ENCODE data around the gene HNRNPK. TPM values are rescaled to one million over a fixed set of nuclear protein-coding genes. Genes with fewer than 3 reads are reported as not detected.

HNRNPK gene
- total RNA-seq, 3 donors from 2014 or later: 462 to 657 (median 527) TPM

DNA sequence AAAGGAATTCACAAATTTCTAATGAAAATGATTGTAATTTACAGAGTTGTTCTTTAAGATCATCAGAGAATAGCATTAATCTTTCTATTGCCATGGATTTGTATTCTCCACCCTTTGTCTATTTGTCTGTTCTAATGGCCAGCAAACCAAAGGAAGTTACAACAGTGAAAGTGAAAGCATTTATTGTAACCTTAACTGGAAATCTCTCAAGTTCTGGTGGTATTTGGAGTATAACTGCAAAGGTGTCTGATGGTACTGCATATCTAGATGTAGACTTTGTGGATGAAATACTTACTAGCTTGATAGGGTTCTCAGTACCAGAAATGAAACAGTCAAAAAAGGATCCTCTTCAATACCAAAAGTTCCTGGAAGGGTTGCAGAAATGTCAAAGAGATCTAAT is 22.3 kb upstream of the HNRNPK start:
- no peaks in the 10 kb centered on the region for H3K27me3 ChIP-seq
- TF ChIP-seq POLR2A (IDR thresholded peaks at IDR 0.05): no peak
- TF ChIP-seq, protein P1, sequence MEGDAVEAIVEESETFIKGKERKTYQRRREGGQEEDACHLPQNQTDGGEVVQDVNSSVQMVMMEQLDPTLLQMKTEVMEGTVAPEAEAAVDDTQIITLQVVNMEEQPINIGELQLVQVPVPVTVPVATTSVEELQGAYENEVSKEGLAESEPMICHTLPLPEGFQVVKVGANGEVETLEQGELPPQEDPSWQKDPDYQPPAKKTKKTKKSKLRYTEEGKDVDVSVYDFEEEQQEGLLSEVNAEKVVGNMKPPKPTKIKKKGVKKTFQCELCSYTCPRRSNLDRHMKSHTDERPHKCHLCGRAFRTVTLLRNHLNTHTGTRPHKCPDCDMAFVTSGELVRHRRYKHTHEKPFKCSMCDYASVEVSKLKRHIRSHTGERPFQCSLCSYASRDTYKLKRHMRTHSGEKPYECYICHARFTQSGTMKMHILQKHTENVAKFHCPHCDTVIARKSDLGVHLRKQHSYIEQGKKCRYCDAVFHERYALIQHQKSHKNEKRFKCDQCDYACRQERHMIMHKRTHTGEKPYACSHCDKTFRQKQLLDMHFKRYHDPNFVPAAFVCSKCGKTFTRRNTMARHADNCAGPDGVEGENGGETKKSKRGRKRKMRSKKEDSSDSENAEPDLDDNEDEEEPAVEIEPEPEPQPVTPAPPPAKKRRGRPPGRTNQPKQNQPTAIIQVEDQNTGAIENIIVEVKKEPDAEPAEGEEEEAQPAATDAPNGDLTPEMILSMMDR (IDR thresholded peaks at IDR 0.05): no peak
- no peak for TF ChIP-seq POLR2AphosphoS5 (IDR thresholded peaks at IDR 0.05)
- no peaks in the 10 kb centered on the region for H3K4me1 ChIP-seq
- H3K4me3 ChIP-seq: no peak overlapping the region
- no peaks in the 10 kb centered on the region for H3K36me3 ChIP-seq
- DNase-seq (ENCODE audit: low spot score in 2 of 2): no peak
- H3K9me3 ChIP-seq: no peaks in the 10 kb centered on the region
- intact Hi-C loops (cut with DNase I; ENCODE audit: low total_unique reads): no loop called here
- no peak overlapping the region for H3K27ac ChIP-seq

DNA sequence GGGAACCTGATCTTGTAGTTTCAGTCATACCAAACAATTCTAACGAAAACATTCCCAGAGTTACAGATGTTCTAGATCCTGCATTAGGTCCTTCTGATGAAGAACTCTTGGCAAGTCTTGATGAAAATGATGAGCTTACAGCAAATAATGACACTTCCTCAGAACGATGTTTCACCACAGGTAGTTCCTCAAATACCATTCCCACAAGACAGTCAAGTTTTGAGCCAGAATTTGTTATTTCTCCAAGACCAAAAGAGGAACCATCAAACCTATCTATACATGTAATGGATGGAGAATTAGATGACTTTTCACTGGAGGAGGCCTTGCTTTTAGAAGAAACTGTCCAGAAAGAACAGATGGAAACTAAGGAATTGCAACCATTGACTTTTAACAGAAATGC is 21.6 kb upstream of the HNRNPK start:
- no peaks in the 10 kb centered on the region for H3K36me3 ChIP-seq
- TF ChIP-seq, protein P1 (IDR thresholded peaks at IDR 0.05): no peak
- TF ChIP-seq POLR2A (IDR thresholded peaks at IDR 0.05): no peak
- TF ChIP-seq POLR2AphosphoS5 (IDR thresholded peaks at IDR 0.05): no peak
- no peak overlapping the region for H3K27ac ChIP-seq
- no peaks in the 10 kb centered on the region for H3K9me3 ChIP-seq
- H3K4me1 ChIP-seq: no peaks in the 10 kb centered on the region
- DNase-seq (ENCODE audit: low spot score in 2 of 2): no peak
- no peaks in the 10 kb centered on the region for H3K27me3 ChIP-seq
- intact Hi-C loops (cut with DNase I; ENCODE audit: low total_unique reads): no loop called here
- no peak overlapping the region for H3K4me3 ChIP-seq

DNA sequence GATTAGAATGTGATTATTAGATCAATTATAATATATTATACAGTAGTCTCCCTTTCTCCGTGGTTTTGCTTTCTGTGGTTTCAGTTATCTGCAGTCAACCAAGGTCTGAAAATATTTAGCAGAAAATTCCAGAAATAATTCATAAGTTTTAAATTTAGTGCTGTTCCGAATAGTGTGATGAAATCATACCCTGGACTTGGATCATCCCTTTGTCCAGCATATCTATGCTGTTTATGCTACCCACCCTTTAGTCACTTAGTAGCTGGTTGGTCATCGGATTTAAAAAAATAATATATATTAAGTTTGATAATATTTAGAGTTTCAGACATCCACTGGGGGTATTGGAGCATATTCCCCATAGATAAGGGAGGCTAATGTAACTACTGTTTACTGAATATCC is 20.2 kb upstream of the HNRNPK start:
- TF ChIP-seq, protein P1 (IDR thresholded peaks at IDR 0.05): no peak
- TF ChIP-seq POLR2AphosphoS5 (IDR thresholded peaks at IDR 0.05) (no peak), POLR2A (IDR thresholded peaks at IDR 0.05) (no peak)
- Histone ChIP-seq H3K27me3 (no peaks in the 10 kb centered on the region), H3K9me3 (no peaks in the 10 kb centered on the region), H3K4me1 (no peaks in the 10 kb centered on the region), H3K4me3 (no peak overlapping the region), H3K27ac (no peak overlapping the region), H3K36me3 (no peaks in the 10 kb centered on the region)
- intact Hi-C loops (cut with DNase I; ENCODE audit: low total_unique reads): no loop called here
- DNase-seq (ENCODE audit: low spot score in 2 of 2): no peak

DNA sequence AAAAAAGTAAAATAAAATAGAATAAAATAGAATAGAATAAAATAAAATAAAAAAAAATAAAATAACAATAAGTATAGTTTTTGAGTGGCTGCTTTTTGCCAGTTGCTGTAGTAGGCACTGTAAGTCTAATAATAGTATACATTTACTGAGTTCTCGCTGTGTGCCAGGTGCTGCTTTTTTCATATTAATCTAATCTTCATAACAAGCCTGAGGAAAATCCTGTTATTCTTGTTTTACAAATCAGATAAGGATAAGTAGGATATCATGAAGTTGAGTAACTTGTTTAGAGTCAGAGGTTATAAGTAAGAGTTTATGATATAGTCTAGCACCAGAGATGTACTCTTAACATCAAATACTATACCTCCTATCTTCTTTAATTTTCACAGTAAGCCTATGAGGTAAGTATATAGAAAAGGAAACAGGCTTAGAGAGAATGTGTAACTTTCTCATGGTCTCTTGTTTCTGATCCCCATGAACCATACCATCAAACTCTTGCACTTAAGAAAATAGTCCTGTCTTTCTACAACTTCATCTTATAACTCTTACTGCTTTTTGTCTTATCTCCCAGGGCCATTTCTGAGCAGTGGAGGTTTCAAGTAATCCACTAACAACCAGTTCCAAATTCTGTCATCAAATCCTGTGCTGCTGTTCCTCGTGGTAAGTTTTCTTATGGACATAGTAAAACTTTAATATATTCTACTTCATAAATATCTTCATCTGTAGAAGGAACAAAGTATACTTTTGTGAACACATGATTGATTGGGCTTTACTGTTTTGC is 19.3 kb upstream of the HNRNPK start:
- H3K4me1 ChIP-seq: no peaks in the 10 kb centered on the region
- H3K9me3 ChIP-seq: no peaks in the 10 kb centered on the region
- H3K27ac ChIP-seq: no peak overlapping the region
- intact Hi-C loops (cut with DNase I; ENCODE audit: low total_unique reads): no loop called here
- H3K4me3 ChIP-seq: no peak overlapping the region
- no peak for DNase-seq (ENCODE audit: low spot score in 2 of 2)
- no peaks in the 10 kb centered on the region for H3K27me3 ChIP-seq
- H3K36me3 ChIP-seq: no peaks in the 10 kb centered on the region
- TF ChIP-seq, protein P1 (IDR thresholded peaks at IDR 0.05): no peak
- no peak for TF ChIP-seq POLR2A (IDR thresholded peaks at IDR 0.05)
- TF ChIP-seq POLR2AphosphoS5 (IDR thresholded peaks at IDR 0.05): no peak

DNA sequence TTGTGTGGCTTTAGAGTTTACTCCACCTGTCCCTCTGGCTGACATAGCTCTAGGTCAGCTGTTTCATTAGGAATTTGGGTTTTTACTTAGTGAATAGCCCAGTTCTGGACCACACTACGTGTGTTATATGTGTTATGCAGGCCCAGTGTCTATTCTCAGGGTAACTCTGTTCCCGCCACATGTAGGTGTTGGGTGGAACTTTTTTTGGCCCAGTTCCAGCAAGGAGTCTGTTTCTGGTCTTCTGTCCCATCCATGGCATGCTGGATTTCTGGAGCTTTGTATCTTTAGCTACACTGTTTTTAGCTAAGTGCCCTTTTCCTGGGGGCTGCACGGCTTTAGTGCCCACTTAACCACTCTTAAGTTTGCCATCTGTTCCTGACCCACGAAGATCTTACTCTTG is 16.1 kb upstream of the HNRNPK start:
- Histone ChIP-seq H3K4me1 (no peaks in the 10 kb centered on the region), H3K27ac (no peak overlapping the region), H3K9me3 (no peaks in the 10 kb centered on the region), H3K36me3 (no peaks in the 10 kb centered on the region), H3K4me3 (no peak overlapping the region), H3K27me3 (no peaks in the 10 kb centered on the region)
- no peak for TF ChIP-seq POLR2A (IDR thresholded peaks at IDR 0.05)
- TF ChIP-seq, protein P1 (IDR thresholded peaks at IDR 0.05): no peak
- TF ChIP-seq POLR2AphosphoS5 (IDR thresholded peaks at IDR 0.05): no peak
- intact Hi-C loops (cut with DNase I; ENCODE audit: low total_unique reads): no loop called here
- no peak for DNase-seq (ENCODE audit: low spot score in 2 of 2)
